ENCODE results near the gene CD33. TPM values are rescaled to one million over a fixed set of nuclear protein-coding genes. Genes with fewer than 3 reads are reported as not detected.

Gene CD33
- polyA plus RNA-seq, 1 donor from 2014 or later: not detected

DNA sequence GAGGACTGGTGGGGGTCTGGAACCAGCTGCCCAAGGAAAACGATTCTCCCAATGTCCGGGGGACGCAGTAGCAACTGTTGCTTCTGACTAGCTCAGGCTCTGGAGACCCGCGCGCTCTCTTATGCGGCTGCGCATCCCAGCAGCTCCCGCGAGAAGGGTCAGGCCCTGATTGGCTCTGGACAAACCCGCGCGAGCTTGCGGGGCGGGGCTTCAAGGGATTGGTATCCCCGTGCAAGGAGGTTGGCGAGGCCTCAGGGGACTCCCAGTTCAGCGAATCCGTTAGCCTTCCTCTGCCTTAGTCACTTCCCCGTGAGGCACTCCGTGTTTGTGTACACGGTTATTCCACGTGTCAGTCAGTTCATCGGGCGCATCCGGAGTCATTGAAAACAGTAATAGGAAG, 46.2 kb downstream of the CD33 start:
- Histone ChIP-seq H3F3A (ENCODE audit: insufficient read depth, low read length, poor library complexity, severe bottlenecking) (no peaks in the 10 kb centered on the region), H3K9me2 (ENCODE audit: insufficient read depth, low read length) (no peaks in the 10 kb centered on the region), H3K9me3 (ENCODE audit: low read length) (no peaks in the 10 kb centered on the region), H3K27me3 (ENCODE audit: insufficient read depth, low read depth, low read length) (no peaks in the 10 kb centered on the region), H3K9ac (ENCODE audit: low read length) (no peak overlapping the region), H3K4me2 (ENCODE audit: low read length) (no peak overlapping the region), H4K20me1 (ENCODE audit: insufficient read depth) (no peaks in the 10 kb centered on the region), H3K36me3 (ENCODE audit: insufficient read depth, low read length) (no peaks in the 10 kb centered on the region), H3K4me3 (ENCODE audit: low read length) (no peak overlapping the region), H3K27ac (ENCODE audit: low read length) (no peak overlapping the region), H2AFZ (ENCODE audit: low read depth, low read length) (no peak overlapping the region), H3K79me2 (replicated peaks; ENCODE audit: insufficient read depth, low read length) (no peaks in the 10 kb centered on the region)
- TF ChIP-seq SMC3 (conservative IDR thresholded peaks at IDR 0.05; ENCODE audit: poor library complexity): no peak
- TF ChIP-seq TAF1 (IDR thresholded peaks at IDR 0.05; ENCODE audit: low read depth): no peak
- TF ChIP-seq MXI1 (conservative IDR thresholded peaks at IDR 0.05; ENCODE audit: poor library complexity, severe bottlenecking): no peak
- no peak for TF ChIP-seq RAD21 (conservative IDR thresholded peaks at IDR 0.05)
- no peak for TF ChIP-seq POLR2AphosphoS5 (IDR thresholded peaks at IDR 0.05)
- no peak for TF ChIP-seq EZH2 (IDR thresholded peaks at IDR 0.05; ENCODE audit: borderline replicate concordance, insufficient read depth, low read length, poor library complexity, severe bottlenecking)
- TF ChIP-seq, protein P1, sequence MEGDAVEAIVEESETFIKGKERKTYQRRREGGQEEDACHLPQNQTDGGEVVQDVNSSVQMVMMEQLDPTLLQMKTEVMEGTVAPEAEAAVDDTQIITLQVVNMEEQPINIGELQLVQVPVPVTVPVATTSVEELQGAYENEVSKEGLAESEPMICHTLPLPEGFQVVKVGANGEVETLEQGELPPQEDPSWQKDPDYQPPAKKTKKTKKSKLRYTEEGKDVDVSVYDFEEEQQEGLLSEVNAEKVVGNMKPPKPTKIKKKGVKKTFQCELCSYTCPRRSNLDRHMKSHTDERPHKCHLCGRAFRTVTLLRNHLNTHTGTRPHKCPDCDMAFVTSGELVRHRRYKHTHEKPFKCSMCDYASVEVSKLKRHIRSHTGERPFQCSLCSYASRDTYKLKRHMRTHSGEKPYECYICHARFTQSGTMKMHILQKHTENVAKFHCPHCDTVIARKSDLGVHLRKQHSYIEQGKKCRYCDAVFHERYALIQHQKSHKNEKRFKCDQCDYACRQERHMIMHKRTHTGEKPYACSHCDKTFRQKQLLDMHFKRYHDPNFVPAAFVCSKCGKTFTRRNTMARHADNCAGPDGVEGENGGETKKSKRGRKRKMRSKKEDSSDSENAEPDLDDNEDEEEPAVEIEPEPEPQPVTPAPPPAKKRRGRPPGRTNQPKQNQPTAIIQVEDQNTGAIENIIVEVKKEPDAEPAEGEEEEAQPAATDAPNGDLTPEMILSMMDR (IDR thresholded peaks at IDR 0.05; ENCODE audit: poor library complexity, severe bottlenecking): no peak
- TF ChIP-seq, protein P2, sequence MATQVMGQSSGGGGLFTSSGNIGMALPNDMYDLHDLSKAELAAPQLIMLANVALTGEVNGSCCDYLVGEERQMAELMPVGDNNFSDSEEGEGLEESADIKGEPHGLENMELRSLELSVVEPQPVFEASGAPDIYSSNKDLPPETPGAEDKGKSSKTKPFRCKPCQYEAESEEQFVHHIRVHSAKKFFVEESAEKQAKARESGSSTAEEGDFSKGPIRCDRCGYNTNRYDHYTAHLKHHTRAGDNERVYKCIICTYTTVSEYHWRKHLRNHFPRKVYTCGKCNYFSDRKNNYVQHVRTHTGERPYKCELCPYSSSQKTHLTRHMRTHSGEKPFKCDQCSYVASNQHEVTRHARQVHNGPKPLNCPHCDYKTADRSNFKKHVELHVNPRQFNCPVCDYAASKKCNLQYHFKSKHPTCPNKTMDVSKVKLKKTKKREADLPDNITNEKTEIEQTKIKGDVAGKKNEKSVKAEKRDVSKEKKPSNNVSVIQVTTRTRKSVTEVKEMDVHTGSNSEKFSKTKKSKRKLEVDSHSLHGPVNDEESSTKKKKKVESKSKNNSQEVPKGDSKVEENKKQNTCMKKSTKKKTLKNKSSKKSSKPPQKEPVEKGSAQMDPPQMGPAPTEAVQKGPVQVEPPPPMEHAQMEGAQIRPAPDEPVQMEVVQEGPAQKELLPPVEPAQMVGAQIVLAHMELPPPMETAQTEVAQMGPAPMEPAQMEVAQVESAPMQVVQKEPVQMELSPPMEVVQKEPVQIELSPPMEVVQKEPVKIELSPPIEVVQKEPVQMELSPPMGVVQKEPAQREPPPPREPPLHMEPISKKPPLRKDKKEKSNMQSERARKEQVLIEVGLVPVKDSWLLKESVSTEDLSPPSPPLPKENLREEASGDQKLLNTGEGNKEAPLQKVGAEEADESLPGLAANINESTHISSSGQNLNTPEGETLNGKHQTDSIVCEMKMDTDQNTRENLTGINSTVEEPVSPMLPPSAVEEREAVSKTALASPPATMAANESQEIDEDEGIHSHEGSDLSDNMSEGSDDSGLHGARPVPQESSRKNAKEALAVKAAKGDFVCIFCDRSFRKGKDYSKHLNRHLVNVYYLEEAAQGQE (IDR thresholded peaks at IDR 0.05; ENCODE audit: borderline replicate concordance): no peak
- no peak for TF ChIP-seq EP300 (conservative IDR thresholded peaks at IDR 0.05; ENCODE audit: poor library complexity, severe bottlenecking)

DNA sequence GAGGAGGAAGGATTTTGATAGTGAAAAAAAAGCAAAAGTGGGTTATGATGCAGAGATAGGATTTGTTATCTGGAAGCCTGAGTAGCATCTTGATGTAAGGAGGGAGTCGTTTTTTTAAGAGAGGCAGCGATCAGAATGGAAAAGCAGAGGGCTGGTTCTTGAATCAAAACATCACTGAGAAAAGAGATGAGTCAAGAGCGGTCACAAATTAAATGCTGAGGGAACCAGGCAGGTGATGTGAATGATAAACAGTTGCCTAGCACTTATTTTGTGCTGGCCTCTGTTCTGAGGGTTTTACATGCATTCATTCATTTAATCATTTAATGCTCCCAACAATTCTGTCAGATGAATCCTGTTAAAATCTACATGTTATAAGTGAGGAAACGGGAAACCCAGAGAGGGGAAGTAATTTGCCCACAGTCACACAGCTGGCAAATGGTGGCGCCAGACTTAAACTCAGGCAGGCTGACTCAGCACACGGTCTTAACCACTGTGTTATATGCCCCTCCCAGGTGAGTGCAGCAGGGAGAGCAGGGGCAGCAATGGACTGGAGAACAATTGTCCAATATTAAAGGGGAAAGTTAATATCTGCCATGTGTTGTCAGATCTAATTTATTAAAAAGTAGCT, 47.4 kb downstream of the CD33 start:
- H2AFZ ChIP-seq (ENCODE audit: low read depth, low read length): no peak overlapping the region
- TF ChIP-seq SMC3 (conservative IDR thresholded peaks at IDR 0.05; ENCODE audit: poor library complexity): no peak
- TF ChIP-seq EZH2 (IDR thresholded peaks at IDR 0.05; ENCODE audit: borderline replicate concordance, insufficient read depth, low read length, poor library complexity, severe bottlenecking): no peak
- TF ChIP-seq TAF1 (IDR thresholded peaks at IDR 0.05; ENCODE audit: low read depth): no peak
- TF ChIP-seq, protein P1 (IDR thresholded peaks at IDR 0.05; ENCODE audit: poor library complexity, severe bottlenecking): no peak
- TF ChIP-seq, protein P2 (IDR thresholded peaks at IDR 0.05; ENCODE audit: borderline replicate concordance): no peak
- TF ChIP-seq EP300 (conservative IDR thresholded peaks at IDR 0.05; ENCODE audit: poor library complexity, severe bottlenecking): no peak
- no peak for TF ChIP-seq RAD21 (conservative IDR thresholded peaks at IDR 0.05)
- no peak for TF ChIP-seq MXI1 (conservative IDR thresholded peaks at IDR 0.05; ENCODE audit: poor library complexity, severe bottlenecking)
- TF ChIP-seq POLR2AphosphoS5 (IDR thresholded peaks at IDR 0.05): no peak
- no peaks in the 10 kb centered on the region for H4K20me1 ChIP-seq (ENCODE audit: insufficient read depth)
- no peaks in the 10 kb centered on the region for H3K36me3 ChIP-seq (ENCODE audit: insufficient read depth, low read length)
- no peak overlapping the region for H3K4me2 ChIP-seq (ENCODE audit: low read length)
- no peaks in the 10 kb centered on the region for H3K9me2 ChIP-seq (ENCODE audit: insufficient read depth, low read length)
- H3K27ac ChIP-seq (ENCODE audit: low read length): no peak overlapping the region
- H3K4me3 ChIP-seq (ENCODE audit: low read length): no peak overlapping the region
- H3K9ac ChIP-seq (ENCODE audit: low read length): no peak overlapping the region
- H3F3A ChIP-seq (ENCODE audit: insufficient read depth, low read length, poor library complexity, severe bottlenecking): no peaks in the 10 kb centered on the region
- H3K9me3 ChIP-seq (ENCODE audit: low read length): no peaks in the 10 kb centered on the region
- H3K79me2 ChIP-seq (replicated peaks; ENCODE audit: insufficient read depth, low read length): no peaks in the 10 kb centered on the region
- no peaks in the 10 kb centered on the region for H3K27me3 ChIP-seq (ENCODE audit: insufficient read depth, low read depth, low read length)
